Naive thymus-derived CD4-positive, alpha-beta T cell (primary cell): Measurements from ENCODE around the gene ITGBL1. TPM values are rescaled to one million over a fixed set of nuclear protein-coding genes. Genes with fewer than 3 reads are reported as not detected.

Experiments used
- ATAC-seq: fragments of 150-1000 bp; cut with Tn5 transposase; 2 replicates; pipeline ENCODE4 v1.10.0; 2021; ENCODE audit warnings: mild to moderate bottlenecking, moderate library complexity
- CTCF ChIA-PET: fragments of 350-600 bp; sonication (Branson Sonifier 250); formaldehyde crosslinking; loops from one replicate; lab custom pipeline; 2021; ENCODE audit warnings: antibody characterized with exemption; lab: Charles Lee
- POLR2A ChIA-PET: fragments of 350-600 bp; sonication (Branson Sonifier 250); formaldehyde crosslinking; loops from one replicate; lab custom pipeline; 2021; ENCODE audit warnings: antibody characterized with exemption, inconsistent platforms; lab: Charles Lee
- DNase-seq, 9 donors: peaks; one replicate each; pipeline versions ENCODE4 v3.0.0 to v3.0.0-alpha.2; 2020 to 2022; ENCODE audit warnings: mixed read lengths in 1 of 9
- H3K27ac ChIP-seq: one replicate; pipeline ENCODE4 v1.7.0; 2013; ENCODE audit warnings: mild to moderate bottlenecking, low read depth, low read length, moderate library complexity
- H3K27me3 ChIP-seq, 2 donors: one replicate each; pipeline ENCODE4 v1.7.0; 2013; ENCODE audit warnings: low read length in 2 of 2, mild to moderate bottlenecking in 2 of 2, moderate library complexity in 2 of 2; ENCODE audit not compliant: control insufficient read depth in 2 of 2, insufficient read depth in 2 of 2
- H3K36me3 ChIP-seq, 3 experiments: 1 replicate in 2 of 3; 2 replicates in 1 of 3; pipeline ENCODE4 v1.7.0; 2013; ENCODE audit warnings: low read length in 3 of 3, mild to moderate bottlenecking in 3 of 3, moderate library complexity in 1 of 3; ENCODE audit not compliant: insufficient read depth in 3 of 3, control insufficient read depth in 2 of 3
- H3K4me1 ChIP-seq, 2 donors: one replicate each; pipeline ENCODE4 v1.7.0; 2013; ENCODE audit warnings: low read length in 2 of 2, mild to moderate bottlenecking in 2 of 2, moderate library complexity in 1 of 2; ENCODE audit not compliant: control insufficient read depth in 2 of 2, insufficient read depth in 2 of 2
- H3K4me3 ChIP-seq: 2 replicates; pipeline ENCODE4 v1.7.0; 2013; ENCODE audit warnings: mild to moderate bottlenecking, low read length
- H3K9me3 ChIP-seq, 3 experiments: 1 replicate in 2 of 3; 2 replicates in 1 of 3; pipeline ENCODE4 v1.7.0; 2013; ENCODE audit warnings: low read length in 3 of 3; ENCODE audit not compliant: control insufficient read depth in 2 of 3
- H3K27ac Mint-ChIP-seq, 9 donors: one replicate each; pipeline ENCODE4 v1.8.0; 2020 to 2022; ENCODE audit warnings: mixed read lengths in 9 of 9, mild to moderate bottlenecking in 8 of 9, moderate library complexity in 5 of 9, inconsistent platforms in 2 of 9
- H3K27me3 Mint-ChIP-seq, 5 donors: one replicate each; pipeline ENCODE4 v1.8.0; 2021 to 2022; ENCODE audit warnings: mixed read lengths in 5 of 5, mild to moderate bottlenecking in 1 of 5
- H3K36me3 Mint-ChIP-seq, 5 donors: one replicate each; pipeline ENCODE4 v1.8.0; 2020 to 2022; ENCODE audit warnings: mixed read lengths in 5 of 5, mild to moderate bottlenecking in 3 of 5, inconsistent platforms in 1 of 5
- H3K4me1 Mint-ChIP-seq, 7 donors: one replicate each; pipeline ENCODE4 v1.8.0; 2020 to 2022; ENCODE audit warnings: mixed read lengths in 7 of 7, mild to moderate bottlenecking in 3 of 7, inconsistent platforms in 1 of 7
- H3K4me3 Mint-ChIP-seq, 10 donors: one replicate each; pipeline ENCODE4 v1.8.0; 2020 to 2022; ENCODE audit warnings: mild to moderate bottlenecking in 10 of 10, mixed read lengths in 10 of 10, moderate library complexity in 6 of 10, inconsistent platforms in 2 of 10
- H3K9me3 Mint-ChIP-seq, 11 donors: one replicate each; pipeline ENCODE4 v1.8.0; 2020 to 2022; ENCODE audit warnings: mixed read lengths in 11 of 11, mild to moderate bottlenecking in 4 of 11, inconsistent platforms in 1 of 11, moderate library complexity in 1 of 11
- intact Hi-C, 2 donors: fragments of 100-400 bp; cut with micrococcal nuclease; formaldehyde crosslinking; loops; one replicate each; pipeline ENCODE4 v1.15.1; 2023
- polyA plus RNA-seq, 2 donors: library from polyadenylated mRNA; unstranded; fragments of 300-500 nt; fragmentation: Illumina TruSeq; gene quantifications; one replicate each; pipeline ENCODE4 v1.2.3, GENCODE V29; 2021
- total RNA-seq, 6 experiments: library from RNA in 5 of 6; stranded (reverse) in 5 of 6; gene quantifications; 1 replicate in 5 of 6; 2 replicates in 1 of 6; pipeline ENCODE4 v1.2.3 and lab custom pipeline; 2021 to 2026

The ITGBL1 gene
- total and polyA plus RNA-seq, 7 experiments from 2014 or later: not detected

- CTCF ChIA-PET: no interaction called here
- no peak for ATAC-seq
- H3K27ac ChIP-seq: no peak overlapping the region
Observed at GRCh38 chr13:101730420-101731000, 278.0 kb downstream of the ITGBL1 start.

GRCh38 chr13:101736566-101736965 lies 284.1 kb downstream of the ITGBL1 start:
- no peaks in the 10 kb centered on the region for H3K4me1 Mint-ChIP-seq
- POLR2A ChIA-PET: no interaction called here
- no peak for DNase-seq
- H3K4me3 Mint-ChIP-seq: no peak overlapping the region
- Histone ChIP-seq H3K4me1 (no peaks in the 10 kb centered on the region), H3K27me3 (no peaks in the 10 kb centered on the region), H3K36me3 (no peaks in the 10 kb centered on the region), H3K9me3 (no peaks in the 10 kb centered on the region), H3K4me3 (no peak overlapping the region), H3K27ac (no peak overlapping the region)
- no peaks in the 10 kb centered on the region for H3K27me3 Mint-ChIP-seq
- ATAC-seq: no peak
- H3K36me3 Mint-ChIP-seq: no peaks in the 10 kb centered on the region
- intact Hi-C loops: no loop called here
- H3K9me3 Mint-ChIP-seq: no peaks in the 10 kb centered on the region
- CTCF ChIA-PET: no interaction called here
- H3K27ac Mint-ChIP-seq: no peak overlapping the region

More at GRCh38 chr13:101730420-101731000, 278.0 kb downstream of the ITGBL1 start:
- Histone ChIP-seq H3K36me3 (no peaks in the 10 kb centered on the region), H3K4me1 (no peaks in the 10 kb centered on the region), H3K9me3 (no peaks in the 10 kb centered on the region), H3K27me3 (no peaks in the 10 kb centered on the region), H3K4me3 (no peak overlapping the region)
- no peak for DNase-seq
- peaks cover 0 to 4% (median 0%) of the 10 kb centered on the region in 7 donors for H3K4me1 Mint-ChIP-seq
- no peak overlapping the region for H3K4me3 Mint-ChIP-seq
- H3K9me3 Mint-ChIP-seq: peaks cover 0 to 3% (median 0%) of the 10 kb centered on the region in 11 donors
- POLR2A ChIA-PET: no interaction called here
- no peak overlapping the region for H3K27ac Mint-ChIP-seq
- intact Hi-C loops: no loop called here
- no peaks in the 10 kb centered on the region for H3K36me3 Mint-ChIP-seq
- peaks cover 0 to 5% (median 0%) of the 10 kb centered on the region in 5 donors for H3K27me3 Mint-ChIP-seq

- no peaks in the 10 kb centered on the region for H3K36me3 ChIP-seq
- CTCF ChIA-PET: no interaction called here
- no peaks in the 10 kb centered on the region for H3K4me1 Mint-ChIP-seq
Observed at GRCh38 chr13:101738336-101738735, 285.9 kb downstream of the ITGBL1 start.

GRCh38 chr13:101739382-101740178 lies 287.1 kb downstream of the ITGBL1 start:
- no peaks in the 10 kb centered on the region for H3K36me3 Mint-ChIP-seq
- no peak overlapping the region for H3K27ac Mint-ChIP-seq
- intact Hi-C loops: no loop called here
- CTCF ChIA-PET: no interaction called here
- no peaks in the 10 kb centered on the region for H3K4me1 ChIP-seq
- no peaks in the 10 kb centered on the region for H3K36me3 ChIP-seq
- H3K9me3 Mint-ChIP-seq: no peaks in the 10 kb centered on the region
- no peaks in the 10 kb centered on the region for H3K27me3 ChIP-seq
- POLR2A ChIA-PET: no interaction called here
- H3K27ac ChIP-seq: no peak overlapping the region
- ATAC-seq: no peak
- DNase-seq: no peak
- no peak overlapping the region for H3K4me3 ChIP-seq
- no peaks in the 10 kb centered on the region for H3K4me1 Mint-ChIP-seq
- H3K4me3 Mint-ChIP-seq: no peak overlapping the region
- H3K9me3 ChIP-seq: no peaks in the 10 kb centered on the region
- peaks cover 0 to 7% (median 4%) of the 10 kb centered on the region in 5 donors for H3K27me3 Mint-ChIP-seq

More at GRCh38 chr13:101738336-101738735, 285.9 kb downstream of the ITGBL1 start:
- H3K27ac ChIP-seq: no peak overlapping the region
- Mint-ChIP-seq H3K27ac (no peak overlapping the region), H3K36me3 (no peaks in the 10 kb centered on the region), H3K27me3 (peaks cover 0 to 7% (median 0%) of the 10 kb centered on the region in 5 donors), H3K4me3 (no peak overlapping the region), H3K9me3 (no peaks in the 10 kb centered on the region)
- DNase-seq: no peak
- no peak overlapping the region for H3K4me3 ChIP-seq
- ATAC-seq: no peak
- POLR2A ChIA-PET: no interaction called here
- H3K27me3 ChIP-seq: no peaks in the 10 kb centered on the region
- no peaks in the 10 kb centered on the region for H3K4me1 ChIP-seq
- no peaks in the 10 kb centered on the region for H3K9me3 ChIP-seq
- intact Hi-C loops: no loop called here

- ChIA-PET CTCF (no interaction called here), POLR2A (no interaction called here)
- Mint-ChIP-seq H3K36me3 (no peaks in the 10 kb centered on the region), H3K27ac (no peak overlapping the region), H3K4me1 (no peaks in the 10 kb centered on the region), H3K9me3 (no peaks in the 10 kb centered on the region), H3K4me3 (no peak overlapping the region), H3K27me3 (peaks cover 0 to 40% (median 27%) of the 10 kb centered on the region in 5 donors)
- Histone ChIP-seq H3K36me3 (no peaks in the 10 kb centered on the region), H3K27ac (no peak overlapping the region), H3K4me3 (no peak overlapping the region), H3K27me3 (no peaks in the 10 kb centered on the region), H3K9me3 (no peaks in the 10 kb centered on the region), H3K4me1 (no peaks in the 10 kb centered on the region)
- DNase-seq (no peak), ATAC-seq (no peak)
- intact Hi-C loops: no loop called here
Observed at GRCh38 chr13:101746513-101746912, 294.0 kb downstream of the ITGBL1 start.

GRCh38 chr13:101747039-101747438 lies 294.6 kb downstream of the ITGBL1 start:
- H3K4me1 Mint-ChIP-seq: no peaks in the 10 kb centered on the region
- H3K9me3 Mint-ChIP-seq: no peaks in the 10 kb centered on the region
- Histone ChIP-seq H3K27ac (no peak overlapping the region), H3K9me3 (no peaks in the 10 kb centered on the region), H3K4me3 (no peak overlapping the region), H3K36me3 (no peaks in the 10 kb centered on the region), H3K4me1 (no peaks in the 10 kb centered on the region), H3K27me3 (no peaks in the 10 kb centered on the region)
- DNase-seq: no peak
- POLR2A ChIA-PET: no interaction called here
- peaks cover 2 to 40% (median 27%) of the 10 kb centered on the region in 5 donors for H3K27me3 Mint-ChIP-seq
- CTCF ChIA-PET: no interaction called here
- H3K4me3 Mint-ChIP-seq: no peak overlapping the region
- H3K36me3 Mint-ChIP-seq: no peaks in the 10 kb centered on the region
- no peak overlapping the region for H3K27ac Mint-ChIP-seq
- intact Hi-C loops: no loop called here
- ATAC-seq: no peak

GRCh38 chr13:101749584-101749983 lies 297.1 kb downstream of the ITGBL1 start:
- Histone ChIP-seq H3K36me3 (no peaks in the 10 kb centered on the region), H3K4me3 (no peak overlapping the region), H3K27ac (no peak overlapping the region), H3K4me1 (no peaks in the 10 kb centered on the region), H3K27me3 (no peaks in the 10 kb centered on the region), H3K9me3 (no peaks in the 10 kb centered on the region)
- Mint-ChIP-seq H3K4me3 (no peak overlapping the region), H3K4me1 (no peaks in the 10 kb centered on the region), H3K36me3 (no peaks in the 10 kb centered on the region), H3K27me3 (peaks cover 2 to 36% (median 28%) of the 10 kb centered on the region in 5 donors), H3K27ac (no peak overlapping the region), H3K9me3 (no peaks in the 10 kb centered on the region)
- ChIA-PET POLR2A (no interaction called here), CTCF (no interaction called here)
- intact Hi-C loops: no loop called here
- DNase-seq (no peak), ATAC-seq (no peak)
